Measurements from ENCODE around the gene TMEM170A. TPM values are rescaled to one million over a fixed set of nuclear protein-coding genes. Genes with fewer than 3 reads are reported as not detected.

Gene TMEM170A
- total and polyA plus RNA-seq, 2 of the 13 experiments (the other 11 are each of a cell fraction or from before 2014, with no cell fraction given), result 35.7 to 39.7 TPM

GRCh38 chr16:75433732-75434413, 30.6 kb downstream of the TMEM170A start (continued):
- TF ChIP-seq ZNF503 (CRISPR knock-in tag; IDR thresholded peaks at IDR 0.05) (no peak), NR2F2 (IDR thresholded peaks at IDR 0.05; ENCODE audit: borderline replicate concordance, low read depth) (no peak), RBM22 (optimal IDR thresholded peaks at IDR 0.05; ENCODE audit: low read length) (no peak), SNRNP70 (IDR thresholded peaks at IDR 0.05; ENCODE audit: low read depth, low read length) (no peak), SNAI1 (CRISPR knock-in tag; IDR thresholded peaks at IDR 0.05; ENCODE audit: borderline replicate concordance) (no peak), BRF2 (CRISPR knock-in tag; IDR thresholded peaks at IDR 0.05) (no peak), POLR2AphosphoS2 (IDR thresholded peaks at IDR 0.05; ENCODE audit: low read depth, low read length) (no peak), ZBTB3 (CRISPR knock-in tag; IDR thresholded peaks at IDR 0.05; ENCODE audit: borderline replicate concordance, low read depth) (no peak), IKZF5 (CRISPR knock-in tag; IDR thresholded peaks at IDR 0.05) (no peak; the same call in 1 of the 2 replicates), MZF1 (CRISPR knock-in tag; IDR thresholded peaks at IDR 0.05; ENCODE audit: borderline replicate concordance) (no peak), ISL2 (CRISPR knock-in tag; IDR thresholded peaks at IDR 0.05) (peak; percentile 61), CC2D1A (CRISPR knock-in tag; IDR thresholded peaks at IDR 0.05) (no peak), FUBP1 (CRISPR knock-in tag; IDR thresholded peaks at IDR 0.05; ENCODE audit: borderline replicate concordance) (no peak), ZNF124 (CRISPR knock-in tag; IDR thresholded peaks at IDR 0.05) (no peak), AKAP8 (CRISPR knock-in tag; IDR thresholded peaks at IDR 0.05) (no peak), ZMAT3 (CRISPR knock-in tag; conservative IDR thresholded peaks at IDR 0.05) (no peak), ZNF234 (CRISPR knock-in tag; conservative IDR thresholded peaks at IDR 0.05) (no peak), ZNF572 (CRISPR knock-in tag; IDR thresholded peaks at IDR 0.05) (peak; percentile 85; the same call in 1 of the 2 replicates), SOX13 (IDR thresholded peaks at IDR 0.05) (no peak), SOX13 (CRISPR knock-in tag; conservative IDR thresholded peaks at IDR 0.05 in 1 of 2, IDR thresholded peaks at IDR 0.05 in 1 of 2) (no peak), RELA (CRISPR knock-in tag; IDR thresholded peaks at IDR 0.05) (no peak), TMF1 (CRISPR knock-in tag; IDR thresholded peaks at IDR 0.05; ENCODE audit: low read depth) (no peak), RARG (CRISPR knock-in tag; IDR thresholded peaks at IDR 0.05; ENCODE audit: low read depth) (no peak)
